C4-2B (cell line): Measurements from ENCODE around the gene OR6M1.

Source experiments
- CTCF ChIP-seq: fragments of 450-650 bp; conservative IDR thresholded peaks from 2 replicates; pipeline ENCODE4 v1.5.1; 2017; ENCODE audit warnings: mild to moderate bottlenecking
- ZFX ChIP-seq: fragments of 450-650 bp; IDR thresholded peaks from 2 replicates; pipeline ENCODE4 v1.6.1; 2017

- TF ChIP-seq CTCF = no peak
- no peak for TF ChIP-seq ZFX
These were observed 9.0 kb downstream of the OR6M1 start for GRCh38 chr11:123797114-123797513.
